ENCODE data around the gene WFS1.

The WFS1 gene

DNA sequence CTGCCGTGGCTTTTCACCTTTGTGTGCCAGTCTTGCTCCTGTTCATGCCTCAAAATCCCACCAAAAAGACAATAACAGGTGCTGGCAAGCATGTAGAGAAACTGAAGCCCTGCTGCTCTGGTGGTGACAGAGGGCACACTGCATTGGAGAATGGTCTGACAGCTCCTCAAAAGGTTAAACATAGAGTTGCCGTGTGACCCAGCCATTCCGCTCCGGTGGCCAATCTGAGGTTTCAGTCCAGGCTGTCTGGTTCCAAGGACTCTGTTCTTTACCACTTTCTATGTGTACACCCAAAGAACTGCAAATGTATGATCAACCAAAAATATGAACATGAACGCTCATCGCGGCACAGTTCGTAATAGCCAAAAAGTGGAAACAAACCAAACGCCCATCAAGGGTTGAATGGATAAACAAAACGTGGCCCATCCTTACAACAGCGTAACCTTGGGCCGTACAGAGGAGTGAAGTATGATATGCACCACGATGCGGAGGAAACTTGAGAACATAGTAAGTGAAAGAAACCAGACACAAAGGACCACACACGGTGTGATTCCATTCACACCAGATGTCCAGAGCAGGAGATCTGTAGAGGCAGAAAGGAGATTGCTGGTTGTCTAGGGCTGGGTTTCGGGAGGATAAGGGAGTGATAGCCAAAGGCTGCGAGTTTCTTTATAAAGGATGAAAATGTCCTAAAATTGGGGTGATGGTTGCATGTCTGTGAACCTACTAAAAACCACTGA, 33.6 kb upstream of the WFS1 start:
- Histone ChIP-seq H3K9me3 (ENCODE audit: control insufficient read depth, insufficient read depth, low read length) (no peaks in the 10 kb centered on the region), H3K27ac (ENCODE audit: low read length) (no peak overlapping the region), H3K4me1 (ENCODE audit: control insufficient read depth, insufficient read depth, low read length) (no peaks in the 10 kb centered on the region), H3K36me3 (ENCODE audit: control insufficient read depth, insufficient read depth, low read length) (no peaks in the 10 kb centered on the region), H3K4me3 (ENCODE audit: low read length) (no peak overlapping the region), H3K27me3 (ENCODE audit: control insufficient read depth, insufficient read depth, low read length) (no peaks in the 10 kb centered on the region)
- no CpG with 5 or more reads among the region's 17 CpGs for WGBS (ENCODE audit: insufficient coverage, insufficient read length)
- no peak for DNase-seq (ENCODE audit: low read depth, low spot score)

DNA sequence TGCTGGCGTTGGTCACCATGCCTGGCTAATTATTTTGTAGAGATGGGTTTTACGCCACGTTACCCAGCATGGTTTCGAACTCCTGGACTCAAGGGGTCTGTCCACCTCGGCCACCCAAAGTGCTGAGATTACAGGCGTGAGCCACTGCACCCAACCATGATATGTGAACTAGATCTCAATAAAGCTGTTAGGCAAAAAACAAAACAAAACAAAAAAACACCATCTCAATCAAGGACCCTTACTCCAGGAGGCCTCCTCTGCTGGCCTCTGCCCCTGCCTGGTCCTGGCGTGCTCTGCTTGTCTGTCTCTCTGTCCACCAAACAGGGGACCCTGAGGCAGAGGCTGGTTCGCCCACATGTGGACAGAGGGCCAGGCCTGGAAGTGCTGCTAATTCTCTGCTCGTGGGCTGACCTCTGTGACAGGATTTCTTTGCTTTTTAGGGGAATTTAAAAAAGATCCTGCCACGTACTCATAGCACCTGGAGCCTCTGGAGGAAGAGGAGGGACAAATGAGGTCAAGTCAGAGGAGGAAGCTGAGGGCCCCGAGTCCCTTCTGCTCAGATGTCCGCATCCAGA, 32.7 kb upstream of the WFS1 start:
- no peak overlapping the region for H3K4me3 ChIP-seq (ENCODE audit: low read length)
- H3K36me3 ChIP-seq (ENCODE audit: control insufficient read depth, insufficient read depth, low read length): no peaks in the 10 kb centered on the region
- H3K9me3 ChIP-seq (ENCODE audit: control insufficient read depth, insufficient read depth, low read length): no peaks in the 10 kb centered on the region
- no CpG with 5 or more reads among the region's 12 CpGs for WGBS (ENCODE audit: insufficient coverage, insufficient read length)
- H3K27ac ChIP-seq (ENCODE audit: low read length): no peak overlapping the region
- H3K4me1 ChIP-seq (ENCODE audit: control insufficient read depth, insufficient read depth, low read length): no peaks in the 10 kb centered on the region
- no peaks in the 10 kb centered on the region for H3K27me3 ChIP-seq (ENCODE audit: control insufficient read depth, insufficient read depth, low read length)
- no peak for DNase-seq (ENCODE audit: low read depth, low spot score)

DNA sequence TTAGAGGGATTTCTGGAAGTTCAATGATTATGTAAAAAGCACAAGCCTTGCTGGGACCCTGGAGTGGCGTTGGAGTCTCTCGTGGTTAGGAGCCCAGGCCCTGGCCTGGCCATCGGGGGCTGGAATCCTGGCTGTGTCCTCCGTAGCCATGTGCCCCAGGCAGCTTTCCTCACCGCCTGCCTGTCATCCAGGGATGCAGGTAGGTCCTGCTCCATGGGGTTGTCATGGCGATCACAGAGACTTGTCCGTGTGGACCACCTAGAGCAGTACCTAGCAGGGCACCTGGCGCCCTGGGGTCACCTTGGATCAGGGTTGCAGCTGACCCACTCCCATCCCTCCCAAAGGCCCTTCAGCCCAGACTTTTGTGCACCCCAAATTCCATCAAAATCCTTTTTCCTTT, 30.2 kb upstream of the WFS1 start:
- Histone ChIP-seq H3K36me3 (ENCODE audit: control insufficient read depth, insufficient read depth, low read length) (no peaks in the 10 kb centered on the region), H3K27ac (ENCODE audit: low read length) (no peak overlapping the region), H3K4me3 (ENCODE audit: low read length) (no peak overlapping the region), H3K4me1 (ENCODE audit: control insufficient read depth, insufficient read depth, low read length) (no peaks in the 10 kb centered on the region), H3K9me3 (ENCODE audit: control insufficient read depth, insufficient read depth, low read length) (peaks cover 1% of the 10 kb centered on the region), H3K27me3 (ENCODE audit: control insufficient read depth, insufficient read depth, low read length) (no peaks in the 10 kb centered on the region; the same call in 1 of the 2 replicates)
- WGBS (ENCODE audit: insufficient coverage, insufficient read length): no CpG with 5 or more reads among the region's 8 CpGs
- no peak for DNase-seq (ENCODE audit: low read depth, low spot score)

GRCh38 chr4:6239968-6240367, 29.7 kb upstream of the WFS1 start:
- Histone ChIP-seq H3K9me3 (ENCODE audit: control insufficient read depth, insufficient read depth, low read length) (peaks cover 1% of the 10 kb centered on the region), H3K27ac (ENCODE audit: low read length) (no peak overlapping the region), H3K27me3 (ENCODE audit: control insufficient read depth, insufficient read depth, low read length) (no peaks in the 10 kb centered on the region; the same call in 1 of the 2 replicates), H3K36me3 (ENCODE audit: control insufficient read depth, insufficient read depth, low read length) (no peaks in the 10 kb centered on the region), H3K4me3 (ENCODE audit: low read length) (no peak overlapping the region), H3K4me1 (ENCODE audit: control insufficient read depth, insufficient read depth, low read length) (no peaks in the 10 kb centered on the region)
- WGBS (ENCODE audit: insufficient coverage, insufficient read length): no CpG with 5 or more reads among the region's 11 CpGs
- no peak for DNase-seq (ENCODE audit: low read depth, low spot score)

DNA sequence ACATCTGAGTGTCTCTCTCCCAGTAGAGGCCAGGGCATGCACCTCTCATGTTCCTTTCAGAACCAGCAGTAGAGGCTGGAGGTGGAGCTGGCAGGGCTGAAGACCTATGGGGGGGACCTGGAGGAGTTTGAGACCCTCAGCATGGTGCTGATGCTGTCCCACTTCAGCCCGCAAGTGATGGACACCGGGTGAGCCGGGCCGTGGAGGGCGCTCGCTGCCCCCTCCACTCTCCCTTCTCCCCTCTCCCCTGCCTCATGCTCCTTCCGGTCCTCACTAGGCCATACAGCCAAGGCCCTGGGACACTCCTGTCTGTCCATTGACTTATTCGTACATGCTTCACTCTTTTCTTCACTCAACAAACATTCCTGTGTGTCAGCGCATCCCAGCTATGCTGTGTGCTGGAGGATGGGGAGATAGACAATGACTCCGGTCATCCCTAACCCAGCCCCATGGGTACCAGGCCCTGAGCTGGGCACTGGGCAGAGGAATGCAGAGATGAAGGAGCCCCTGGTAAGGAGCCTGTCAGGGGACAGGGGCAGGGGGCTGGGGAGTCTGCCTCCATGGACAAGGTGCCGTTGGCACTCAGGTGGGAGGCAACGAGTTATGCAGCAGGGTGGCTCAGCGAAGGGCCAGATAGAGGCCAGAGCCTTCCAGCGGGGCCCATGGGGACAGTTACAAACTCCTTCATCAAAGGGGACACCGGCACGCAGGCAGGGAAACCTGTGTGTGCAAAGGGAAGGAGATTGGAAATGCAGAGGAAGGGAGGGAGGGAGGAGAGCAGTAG, 28.4 kb upstream of the WFS1 start:
- Histone ChIP-seq H3K27me3 (ENCODE audit: control insufficient read depth, insufficient read depth, low read length) (no peaks in the 10 kb centered on the region; the same call in 1 of the 2 replicates), H3K4me3 (ENCODE audit: low read length) (no peak overlapping the region), H3K36me3 (ENCODE audit: control insufficient read depth, insufficient read depth, low read length) (no peaks in the 10 kb centered on the region), H3K9me3 (ENCODE audit: control insufficient read depth, insufficient read depth, low read length) (peaks cover 1% of the 10 kb centered on the region), H3K27ac (ENCODE audit: low read length) (no peak overlapping the region), H3K4me1 (ENCODE audit: control insufficient read depth, insufficient read depth, low read length) (0 out of 2 replicates have a peak, but pooled peaks cover 3% of the 10 kb centered on the region)
- DNase-seq (ENCODE audit: low read depth, low spot score): no peak
- WGBS (ENCODE audit: insufficient coverage, insufficient read length): no CpG with 5 or more reads among the region's 16 CpGs

DNA sequence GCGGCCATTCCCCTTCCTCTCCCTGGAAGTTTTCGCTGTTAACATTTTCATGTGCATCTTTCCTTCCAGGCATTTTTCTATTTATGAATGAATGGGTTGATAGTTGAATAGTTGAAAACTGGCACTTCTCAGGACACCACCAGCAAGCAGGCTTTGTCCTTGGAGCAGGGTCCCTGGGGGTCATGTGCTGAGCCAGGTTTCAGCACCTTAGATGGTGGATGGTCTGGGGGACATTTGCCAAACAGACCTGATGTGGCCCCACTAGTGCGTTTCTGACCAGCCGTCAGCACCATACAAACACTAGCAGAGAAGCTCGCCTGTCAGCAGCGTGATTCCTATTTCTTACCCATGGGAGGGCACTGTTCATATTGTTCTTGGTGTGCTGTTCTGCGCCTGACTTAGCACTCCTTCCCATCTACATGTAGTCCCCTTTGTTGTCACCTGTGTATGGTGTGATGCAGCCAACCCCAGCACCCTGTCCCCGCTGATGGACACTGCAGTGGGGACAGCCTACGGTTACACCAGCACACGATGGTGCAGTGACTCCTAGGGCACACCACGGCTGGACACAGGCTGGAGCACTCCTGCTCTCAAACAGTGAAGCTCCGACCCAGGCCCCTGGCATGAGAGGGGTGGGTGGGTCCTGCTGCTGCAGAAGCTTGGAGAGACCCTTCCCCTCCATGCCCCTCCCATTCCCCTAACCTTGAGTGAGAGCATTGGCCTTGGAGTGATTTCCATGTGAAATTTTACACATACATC, 27.2 kb upstream of the WFS1 start:
- no peaks in the 10 kb centered on the region for H3K36me3 ChIP-seq (ENCODE audit: control insufficient read depth, insufficient read depth, low read length)
- H3K9me3 ChIP-seq (ENCODE audit: control insufficient read depth, insufficient read depth, low read length): peaks cover 1% of the 10 kb centered on the region
- no CpG with 5 or more reads among the region's 12 CpGs for WGBS (ENCODE audit: insufficient coverage, insufficient read length)
- DNase-seq (ENCODE audit: low read depth, low spot score): no peak
- H3K27me3 ChIP-seq (ENCODE audit: control insufficient read depth, insufficient read depth, low read length): no peaks in the 10 kb centered on the region; the same call in 1 of the 2 replicates
- H3K27ac ChIP-seq (ENCODE audit: low read length): no peak overlapping the region
- H3K4me3 ChIP-seq (ENCODE audit: low read length): no peak overlapping the region
- 0 out of 2 replicates have a peak, but pooled peaks cover 3% of the 10 kb centered on the region for H3K4me1 ChIP-seq (ENCODE audit: control insufficient read depth, insufficient read depth, low read length)

DNA sequence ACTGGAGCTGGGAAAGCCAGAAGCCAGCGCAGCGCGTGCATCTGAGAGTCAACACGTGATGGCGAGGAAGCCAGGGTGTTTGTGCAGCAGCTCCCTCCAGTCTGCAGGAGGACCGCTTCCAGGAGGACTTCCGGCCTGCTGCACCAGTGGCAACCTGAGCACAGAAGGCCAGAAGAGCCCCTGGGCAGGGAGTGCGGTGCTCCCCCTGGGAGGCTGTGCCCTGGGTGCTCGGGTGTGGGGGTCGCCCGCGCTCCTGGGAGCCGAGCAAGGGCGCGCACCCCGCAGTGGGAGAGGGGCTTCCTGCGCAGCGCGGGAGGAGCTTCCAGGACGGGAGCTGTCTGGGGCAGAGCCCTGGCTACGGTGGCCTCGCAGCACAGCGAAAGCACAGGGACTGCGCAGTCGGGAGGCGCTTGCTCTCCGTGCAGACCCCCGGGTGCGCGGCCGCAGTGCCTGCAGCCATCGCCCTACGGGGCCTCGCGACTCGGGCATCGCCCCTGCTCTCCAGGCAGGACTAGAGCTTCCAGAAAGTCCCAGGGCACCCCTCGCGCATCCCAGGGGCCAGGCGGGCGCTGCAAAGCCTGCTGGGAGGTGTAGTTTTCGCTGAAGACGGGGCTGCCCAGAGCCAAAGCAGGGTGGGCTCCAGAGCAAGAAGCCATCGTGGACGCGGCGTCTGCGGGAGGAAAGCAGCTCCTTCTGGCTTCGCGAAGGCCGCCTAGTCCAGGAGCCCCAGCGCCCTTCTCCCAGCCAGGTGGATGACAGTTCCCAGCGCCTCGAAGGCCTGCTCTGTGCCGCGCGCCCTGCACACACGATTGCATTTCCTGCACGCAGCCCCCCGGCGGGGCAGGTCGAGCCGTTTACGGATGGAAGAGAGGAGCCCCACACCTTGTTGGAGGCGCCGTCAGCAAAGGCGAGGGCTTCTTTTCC, 24.1 kb upstream of the WFS1 start:
- no CpG with 5 or more reads among the region's 67 CpGs for WGBS (ENCODE audit: insufficient coverage, insufficient read length)

GRCh38 chr4:6246170-6246634, 23.4 kb upstream of the WFS1 start:
- no CpG with 5 or more reads among the region's 9 CpGs for WGBS (ENCODE audit: insufficient coverage, insufficient read length)

More for the DNA sequence above, 24.1 kb upstream of the WFS1 start:
- Histone ChIP-seq H3K4me3 (ENCODE audit: low read length) (peak overlapping the region; percentile 62; the same call in 1 of the 2 replicates), H3K4me1 (ENCODE audit: control insufficient read depth, insufficient read depth, low read length) (0 out of 2 replicates have a peak, but pooled peaks cover 3% of the 10 kb centered on the region), H3K27ac (ENCODE audit: low read length) (no peak overlapping the region), H3K9me3 (ENCODE audit: control insufficient read depth, insufficient read depth, low read length) (peaks cover 1% of the 10 kb centered on the region), H3K27me3 (ENCODE audit: control insufficient read depth, insufficient read depth, low read length) (no peaks in the 10 kb centered on the region; the same call in 1 of the 2 replicates), H3K36me3 (ENCODE audit: control insufficient read depth, insufficient read depth, low read length) (no peaks in the 10 kb centered on the region)
- no peak for DNase-seq (ENCODE audit: low read depth, low spot score)

DNA sequence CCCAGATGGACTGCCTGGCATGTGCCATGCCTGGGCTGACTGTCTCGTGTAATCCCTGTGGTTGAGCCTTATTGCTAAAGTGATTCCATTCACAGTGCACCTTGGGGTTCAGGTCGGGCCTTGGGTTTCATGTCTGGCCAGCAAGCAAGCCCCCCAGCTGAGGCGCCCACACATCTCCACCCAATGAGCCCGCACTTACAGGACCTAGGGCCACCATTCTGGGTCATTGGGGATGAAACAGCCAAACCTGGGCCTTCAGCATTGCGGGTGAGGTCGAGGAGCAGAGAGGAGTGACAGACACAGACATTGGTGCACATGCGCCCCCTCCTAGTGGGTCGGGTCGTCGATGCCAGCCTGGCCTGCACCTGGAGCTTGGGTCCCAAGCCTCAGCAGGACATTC, 21.3 kb upstream of the WFS1 start:
- WGBS (ENCODE audit: insufficient coverage, insufficient read length): no CpG with 5 or more reads among the region's 10 CpGs
- Histone ChIP-seq H3K27ac (ENCODE audit: low read length) (no peak overlapping the region), H3K27me3 (ENCODE audit: control insufficient read depth, insufficient read depth, low read length) (no peaks in the 10 kb centered on the region; the same call in 1 of the 2 replicates), H3K9me3 (ENCODE audit: control insufficient read depth, insufficient read depth, low read length) (peaks cover 1% of the 10 kb centered on the region), H3K4me3 (ENCODE audit: low read length) (no peak overlapping the region), H3K36me3 (ENCODE audit: control insufficient read depth, insufficient read depth, low read length) (no peaks in the 10 kb centered on the region), H3K4me1 (ENCODE audit: control insufficient read depth, insufficient read depth, low read length) (0 out of 2 replicates have a peak, but pooled peaks cover 3% of the 10 kb centered on the region)
- no peak for DNase-seq (ENCODE audit: low read depth, low spot score)

More at GRCh38 chr4:6246170-6246634, 23.4 kb upstream of the WFS1 start:
- no peak for DNase-seq (ENCODE audit: low read depth, low spot score)
- Histone ChIP-seq H3K4me1 (ENCODE audit: control insufficient read depth, insufficient read depth, low read length) (0 out of 2 replicates have a peak, but pooled peaks cover 3% of the 10 kb centered on the region), H3K9me3 (ENCODE audit: control insufficient read depth, insufficient read depth, low read length) (peaks cover 1% of the 10 kb centered on the region), H3K36me3 (ENCODE audit: control insufficient read depth, insufficient read depth, low read length) (no peaks in the 10 kb centered on the region), H3K4me3 (ENCODE audit: low read length) (peak overlapping the region; percentile 62; the same call in 1 of the 2 replicates), H3K27ac (ENCODE audit: low read length) (no peak overlapping the region), H3K27me3 (ENCODE audit: control insufficient read depth, insufficient read depth, low read length) (no peaks in the 10 kb centered on the region; the same call in 1 of the 2 replicates)
